ENCODE data around the gene PASK. TPM values are rescaled to one million over a fixed set of nuclear protein-coding genes. Genes with fewer than 3 reads are reported as not detected.

The PASK gene
- total and polyA plus RNA-seq, 2 of the 4 experiments (the other 2 are of a cell fraction): 4.1 TPM

GRCh38 chr2:241150660-241151530 is 1.6 kb upstream of the PASK start:
- peak overlapping the region; percentile 83 for H3K14ac ChIP-seq (replicated peaks; ENCODE audit: low read depth, low read length)
- DNase-seq (peak; percentile 51), ATAC-seq (ENCODE audit: low read depth) (peak; percentile 18)
- BruUV-seq (replicated peaks): no TSS peak
- peak overlapping the region; percentile 43 for H2BK5ac ChIP-seq (ENCODE audit: low read depth, low read length, poor library complexity, severe bottlenecking)
- H3K9ac ChIP-seq (ENCODE audit: low read depth, low read length): peak overlapping the region; percentile 87
- 16% methylated on average over 5 of the region's 37 CpGs; no CpG with 5 or more reads in 1 of the 2 experiments for WGBS, 2 experiments (ENCODE audit: extremely low coverage in 2 of 2, insufficient read length in 1 of 2)
- H3K9me3 ChIP-seq (ENCODE audit: control insufficient read depth, insufficient read depth, low read length): no peaks in the 10 kb centered on the region
- peak overlapping the region; percentile 42; the same call in 1 of the 2 replicates for H3K56ac ChIP-seq (ENCODE audit: extremely low read depth, insufficient read depth, low read length)
- dilution Hi-C loops (cut with HindIII; ENCODE audit: low sequenced_read_pairs, unreplicated experiment): no loop called here
- in situ Hi-C loops (cut with MboI; ENCODE audit: low sequenced_read_pairs): no loop called here
- TF ChIP-seq USF2 (IDR thresholded peaks at IDR 0.05; ENCODE audit: low read depth, low read length) (peak; percentile 35; the same call in 1 of the 2 replicates), POLR2A (IDR thresholded peaks at IDR 0.05; ENCODE audit: low read depth, low read length) (no peak)
- H3K27me3 ChIP-seq (ENCODE audit: control insufficient read depth, insufficient read depth, low read length): no peaks in the 10 kb centered on the region
- intact Hi-C loops (cut with micrococcal nuclease): loop anchor here (2.0 to 5.0 kb wide), 2 partner anchors 239 to 300 kb away; no protein-coding TSS in a partner anchor
- H3K4me3 ChIP-seq (ENCODE audit: insufficient read depth, low read depth, low read length): peak overlapping the region; percentile 57
- ChIA-PET POLR2A (ENCODE audit: unreplicated experiment) (interaction anchor here (0.6 kb wide), 1 partner anchor 52 kb away, joined by 5 read pairs; no protein-coding TSS in a partner anchor), CTCF (no interaction called here)
- H3K9me1 ChIP-seq (ENCODE audit: insufficient read depth, low read length): peaks cover 17% of the 10 kb centered on the region
- peak overlapping the region; percentile 96 for H2AFZ ChIP-seq (replicated peaks; ENCODE audit: low read length, poor library complexity)
- H3K4me2 ChIP-seq (ENCODE audit: low read depth, low read length): peak overlapping the region; percentile 99
- H4K91ac ChIP-seq (ENCODE audit: insufficient read depth, low read depth, low read length): peak overlapping the region; percentile 89
- peaks cover 25 to 43% of the 10 kb centered on the region in 2 experiments for H3K79me1 ChIP-seq (ENCODE audit: low read depth in 1 of 2, low read length in 2 of 2)
- H3K4ac ChIP-seq (ENCODE audit: low read depth, low read length): peak overlapping the region; percentile 92
- peak overlapping the region; percentile 90 for H2AK5ac ChIP-seq (ENCODE audit: low read depth, low read length)
- H2AK9ac ChIP-seq (replicated peaks; ENCODE audit: low read depth, low read length, poor library complexity): peak overlapping the region; percentile 98
- peaks cover 7% of the 10 kb centered on the region for H3K36me3 ChIP-seq (ENCODE audit: control insufficient read depth, insufficient read depth, low read length)
- peaks cover 22% of the 10 kb centered on the region for H4K20me1 ChIP-seq (ENCODE audit: insufficient read depth, low read length)
- H4K5ac ChIP-seq (ENCODE audit: low read depth, low read length): peak overlapping the region; percentile 15; the same call in 1 of the 2 replicates
- H2BK120ac ChIP-seq (ENCODE audit: low read depth, low read length): 0 out of 2 replicates have a peak overlapping the region, but pooled peaks have one; percentile 30
- peaks cover 7% of the 10 kb centered on the region; the same call in 1 of the 2 replicates for H3K4me1 ChIP-seq (ENCODE audit: control insufficient read depth, insufficient read depth, low read length)
- no peak overlapping the region; the same call in 2 of the 3 replicates for H2BK15ac ChIP-seq (ENCODE audit: low read depth, low read length)
- H2BK20ac ChIP-seq (ENCODE audit: low read depth, low read length): no peak overlapping the region
- peak overlapping the region; percentile 62 to 83 for H4K8ac ChIP-seq (ENCODE audit: low read depth in 2 of 2, low read length in 2 of 2)
- H3K23ac ChIP-seq (ENCODE audit: low read depth, low read length): peak overlapping the region; percentile 91
- no peak overlapping the region for H3K18ac ChIP-seq (ENCODE audit: low read depth, low read length)
- peak overlapping the region; percentile 16 for H3K27ac ChIP-seq (ENCODE audit: insufficient read depth, low read length)

Data from IMR-90 (cell line).